Measurements from ENCODE around the gene CDC42BPG. TPM values are rescaled to one million over a fixed set of nuclear protein-coding genes. Genes with fewer than 3 reads are reported as not detected.

CDC42BPG gene
- total and polyA plus RNA-seq, 3 donors from 2014 or later, result 5.3 to 9.2 (median 7.6) TPM

GRCh38 chr11:64862987-64863390, 18.5 kb upstream of the CDC42BPG start:
- Histone ChIP-seq H3K36me3 (ENCODE audit: low read depth, missing control alignments) (no peaks in the 10 kb centered on the region), H3K4me1 (peaks cover 37% of the 10 kb centered on the region), H3K27me3 (no peaks in the 10 kb centered on the region), H3K4me3 (no peak overlapping the region), H3K9me3 (no peaks in the 10 kb centered on the region), H3K27ac (peak overlapping the region; percentile 55 to 82)
- intact Hi-C loops (cut with DNase I; ENCODE audit: low total_unique reads), result no loop called here
- DNase-seq, result no peak
- TF ChIP-seq POLR2A (IDR thresholded peaks at IDR 0.05) (no peak), CTCF (IDR thresholded peaks at IDR 0.05) (no peak)
- 42 to 48% methylated on average over 8 to 9 of the region's 9 CpGs for WGBS, 2 donors

GRCh38 chr11:64861227-64861975, 16.9 kb upstream of the CDC42BPG start:
- Histone ChIP-seq H3K36me3 (ENCODE audit: low read depth, missing control alignments) (no peaks in the 10 kb centered on the region), H3K27me3 (no peaks in the 10 kb centered on the region), H3K27ac (no peak overlapping the region), H3K4me3 (no peak overlapping the region), H3K4me1 (peaks cover 44% of the 10 kb centered on the region), H3K9me3 (no peaks in the 10 kb centered on the region)
- TF ChIP-seq CTCF (IDR thresholded peaks at IDR 0.05) (no peak), POLR2A (IDR thresholded peaks at IDR 0.05) (no peak)
- intact Hi-C loops (cut with DNase I; ENCODE audit: low total_unique reads), result no loop called here
- no peak for DNase-seq
- WGBS, 2 donors, result 86 to 93% methylated on average over 6 of the region's 6 CpGs

GRCh38 chr11:64859542-64860414, 15.3 kb upstream of the CDC42BPG start:
- Histone ChIP-seq H3K27me3 (no peaks in the 10 kb centered on the region), H3K4me3 (no peak overlapping the region), H3K4me1 (peaks cover 44% of the 10 kb centered on the region), H3K27ac (no peak overlapping the region), H3K9me3 (no peaks in the 10 kb centered on the region), H3K36me3 (ENCODE audit: low read depth, missing control alignments) (no peaks in the 10 kb centered on the region)
- TF ChIP-seq CTCF (IDR thresholded peaks at IDR 0.05), result no peak
- intact Hi-C loops (cut with DNase I; ENCODE audit: low total_unique reads), result no loop called here
- no peak for DNase-seq
- 90 to 96% methylated on average over 33 of the region's 33 CpGs for WGBS, 2 donors

GRCh38 chr11:64858467-64859263, 14.2 kb upstream of the CDC42BPG start:
- Histone ChIP-seq H3K4me1 (peaks cover 37% of the 10 kb centered on the region), H3K27ac (no peak overlapping the region), H3K9me3 (no peaks in the 10 kb centered on the region), H3K36me3 (ENCODE audit: low read depth, missing control alignments) (no peaks in the 10 kb centered on the region), H3K27me3 (no peaks in the 10 kb centered on the region), H3K4me3 (no peak overlapping the region)
- intact Hi-C loops (cut with DNase I; ENCODE audit: low total_unique reads), result no loop called here
- WGBS, 2 donors, result 80 to 81% methylated on average over 15 to 19 of the region's 19 CpGs
- peak; percentile 41 for DNase-seq
- TF ChIP-seq POLR2A (IDR thresholded peaks at IDR 0.05) (no peak), CTCF (IDR thresholded peaks at IDR 0.05) (no peak)
